Esophagus squamous epithelium (tissue), 5 donors: ENCODE data around the gene YIPF2. TPM values are rescaled to one million over a fixed set of nuclear protein-coding genes. Genes with fewer than 3 reads are reported as not detected.

Source experiments
- DNase-seq: peaks from one replicate; lab custom pipeline; 2025; lab: John Stamatoyannopoulos, UW
- H3K27ac ChIP-seq, 4 donors: fragments of 200-600 bp; sonication (generic); one replicate each; pipeline ENCODE4 v1.5.1; 2016 to 2019; ENCODE audit warnings: mild to moderate bottlenecking in 1 of 4
- H3K27me3 ChIP-seq, 4 donors: fragments of 200-600 bp; sonication (generic); 1 replicate in 3 of 4; 2 replicates in 1 of 4; pipeline versions ENCODE4 v1.5.1 to v1.6.0; 2017 to 2021; ENCODE audit warnings: antibody characterized with exemption in 1 of 4
- H3K36me3 ChIP-seq, 3 donors: fragments of 200-600 bp; sonication (generic); one replicate each; pipeline ENCODE4 v1.5.1; 2016 to 2019
- H3K4me1 ChIP-seq, 3 donors: fragments of 200-600 bp; sonication (generic); one replicate each; pipeline ENCODE4 v1.5.1; 2017 to 2019
- H3K4me3 ChIP-seq, 4 donors: fragments of 200-600 bp; sonication (generic); 1 replicate in 3 of 4; 2 replicates in 1 of 4; pipeline ENCODE4 v1.5.1; 2016 to 2019; ENCODE audit warnings: mild to moderate bottlenecking in 2 of 4, moderate library complexity in 1 of 4
- H3K9me3 ChIP-seq, 3 donors: fragments of 200-600 bp; sonication (generic); one replicate each; pipeline ENCODE4 v1.5.1; 2016 to 2019
- CTCF ChIP-seq, 6 experiments: fragments of 450-650 bp in 4 of 6; fragments of 200-600 bp in 2 of 6; sonication (generic) in 2 of 6; IDR thresholded peaks; one replicate each; pipeline ENCODE4 v1.5.1; 2016 to 2019; ENCODE audit warnings: antibody characterized with exemption in 6 of 6, mild to moderate bottlenecking in 4 of 6, moderate library complexity in 4 of 6
- POLR2A ChIP-seq, 4 donors: fragments of 450-650 bp; IDR thresholded peaks; one replicate each; pipeline ENCODE4 v1.6.1; 2017; ENCODE audit warnings: antibody characterized with exemption in 4 of 4, mild to moderate bottlenecking in 4 of 4, moderate library complexity in 3 of 4
- WGBS, 2 donors: methylation state at CpG; one replicate each; pipeline ENCODE4 v1.1.5; 2018; 5-methylcytosine and 5-hydroxymethylcytosine counted together
- intact Hi-C: fragments of 100-400 bp; cut with DNase I; formaldehyde crosslinking; loops from one replicate; pipeline ENCODE4 v1.15.0; 2022
- total RNA-seq, 4 donors: library from RNA; depleted of rRNA; stranded (reverse); fragments of >200 nt; gene quantifications; one replicate each; pipeline ENCODE4 v1.1.0, GENCODE V29; 2016
- donor health status: DM: yes; HTN: yes; CAD: no.

YIPF2 gene
- 10 to 100 TPM; 39.6 to 63.2 (median 44.0) TPM for total RNA-seq

- 0% methylated on average over 7 of the region's 96 CpGs; no CpG with 5 or more reads in 1 of the 2 donors for WGBS, 2 donors
- TF ChIP-seq POLR2A (IDR thresholded peaks at IDR 0.05) = peak in 3 of 4 donors; percentile 19 to 61 (median 60)
- TF ChIP-seq CTCF (IDR thresholded peaks at IDR 0.05) = peak in 2 of 6 experiments; percentile 15 to 41
- Histone ChIP-seq H3K27me3 (no peaks in the 10 kb centered on the region), H3K27ac (peak within 1 kb of the TSS; percentile 85 to 96 (median 94)), H3K4me1 (peaks cover 22 to 47% (median 26%) of the 10 kb centered on the region in 3 donors), H3K9me3 (no peaks in the 10 kb centered on the region), H3K4me3 (peak within 1 kb of the TSS; percentile 63 to 98 (median 92)), H3K36me3 (peaks cover 2 to 59% (median 10%) of the 10 kb centered on the region in 3 donors)
- DNase-seq = peak; percentile 78
- intact Hi-C loops = loop anchor here (5.0 kb wide), 1 partner anchor 56 kb away; the partner anchor contains the start of gene CARM1
These were observed at the start of gene YIPF2, which contains the start of gene TIMM29 for GRCh38 chr19:10928563-10929401. TSS of gene YIPF2 (minus strand) at chr19:10928639. CDS start at chr19:10928410, 229 bp downstream. TSS of gene TIMM29 (plus strand) at chr19:10928811. CDS start at chr19:10928823, 12 bp downstream.

- H3K9me3 ChIP-seq = no peaks in the 10 kb centered on the region
- H3K4me3 ChIP-seq = no peak overlapping the region
- no peaks in the 10 kb centered on the region for H3K27me3 ChIP-seq
- 66 to 100% methylated on average over 1 to 2 of the region's 5 CpGs for WGBS, 2 donors
- no peak for TF ChIP-seq CTCF (IDR thresholded peaks at IDR 0.05)
- no peak for TF ChIP-seq POLR2A (IDR thresholded peaks at IDR 0.05)
- peaks cover 16 to 53% (median 27%) of the 10 kb centered on the region in 3 donors for H3K4me1 ChIP-seq
- intact Hi-C loops = no loop called here
- no peak for DNase-seq
- peaks cover 0 to 14% (median 0%) of the 10 kb centered on the region in 3 donors for H3K36me3 ChIP-seq
- no peak overlapping the region for H3K27ac ChIP-seq
These were observed 49.3 kb upstream of the YIPF2 start for GRCh38 chr19:10977742-10978092.

- Histone ChIP-seq H3K9me3 (no peaks in the 10 kb centered on the region), H3K4me1 (peaks cover 16 to 52% (median 27%) of the 10 kb centered on the region in 3 donors), H3K36me3 (peaks cover 0 to 6% (median 0%) of the 10 kb centered on the region in 3 donors), H3K27ac (peak overlapping the region in 3 of 4 donors; percentile 56 to 67 (median 60)), H3K4me3 (peak overlapping the region in 1 of 4 donors; percentile 39), H3K27me3 (no peaks in the 10 kb centered on the region)
- DNase-seq = no peak
- intact Hi-C loops = no loop called here
- TF ChIP-seq CTCF (IDR thresholded peaks at IDR 0.05) (no peak), POLR2A (IDR thresholded peaks at IDR 0.05) (no peak)
- 69 to 75% methylated on average over 9 to 12 of the region's 19 CpGs for WGBS, 2 donors
These were observed 47.9 kb upstream of the YIPF2 start for GRCh38 chr19:10976131-10976892.

GRCh38 chr19:10975374-10976130, 47.1 kb upstream of the YIPF2 start:
- TF ChIP-seq POLR2A (IDR thresholded peaks at IDR 0.05) (no peak), CTCF (IDR thresholded peaks at IDR 0.05) (no peak)
- intact Hi-C loops = no loop called here
- Histone ChIP-seq H3K9me3 (no peaks in the 10 kb centered on the region), H3K36me3 (no peaks in the 10 kb centered on the region), H3K4me3 (peak overlapping the region in 1 of 4 donors; percentile 39), H3K27ac (peak overlapping the region in 3 of 4 donors; percentile 56 to 67 (median 60)), H3K27me3 (no peaks in the 10 kb centered on the region), H3K4me1 (peaks cover 16 to 44% (median 27%) of the 10 kb centered on the region in 3 donors)
- no peak for DNase-seq
- WGBS, 2 donors = 62 to 68% methylated on average over 17 to 19 of the region's 19 CpGs
